Lung microvascular endothelial cell (primary cell): ENCODE results near the gene JPH3. TPM values are rescaled to one million over a fixed set of nuclear protein-coding genes. Genes with fewer than 3 reads are reported as not detected.
"Not testable (repeated sequence)": the region's sequence is repeated elsewhere in the genome, so short reads cannot be mapped to it uniquely, and the experiment has no call there.

Experiments
- DNase-seq, 2 donors: peaks; one replicate each; pipeline versions ENCODE4 v3.0.0 to v3.0.0-alpha.2; 2010; ENCODE audit warnings: low read depth in 2 of 2
- total RNA-seq: library from RNA; depleted of rRNA; stranded (reverse); fragments of >200 nt; gene quantifications from 2 replicates; pipeline ENCODE4 v1.2.1, GENCODE V29; 2014

JPH3 gene
- total RNA-seq, 1 donor from 2014 or later: 0.20 TPM

GRCh38 chr16:87710887-87711286, 108.6 kb downstream of the JPH3 start:
- no peak for DNase-seq

GRCh38 chr16:87712184-87712762, 110.0 kb downstream of the JPH3 start:
- no peak for DNase-seq

- no peak for DNase-seq
These were observed 111.3 kb downstream of the JPH3 start for GRCh38 chr16:87713451-87714229.

GRCh38 chr16:87715231-87715630, 112.9 kb downstream of the JPH3 start:
- no peak for DNase-seq

GRCh38 chr16:87715658-87716057, 113.3 kb downstream of the JPH3 start:
- DNase-seq: no peak

- not testable (repeated sequence) for DNase-seq
These were observed 116.5 kb downstream of the JPH3 start for GRCh38 chr16:87718831-87719230.

- no peak for DNase-seq
These were observed 118.1 kb downstream of the JPH3 start for GRCh38 chr16:87720446-87720845.

GRCh38 chr16:87721622-87722585, 119.6 kb downstream of the JPH3 start:
- peak in 1 of 2 donors; percentile 77 for DNase-seq

GRCh38 chr16:87722590-87723225, 120.4 kb downstream of the JPH3 start:
- DNase-seq: no peak

GRCh38 chr16:87723226-87723623, 120.9 kb downstream of the JPH3 start:
- peak; percentile 88 to 94 for DNase-seq

- DNase-seq: no peak
These were observed 122.4 kb downstream of the JPH3 start for GRCh38 chr16:87724490-87725291.

GRCh38 chr16:87725596-87726235, 123.4 kb downstream of the JPH3 start:
- DNase-seq: no peak

GRCh38 chr16:87726577-87726976, 124.3 kb downstream of the JPH3 start:
- not testable (repeated sequence) for DNase-seq

- no peak for DNase-seq
These were observed 125.0 kb downstream of the JPH3 start for GRCh38 chr16:87727346-87727745.

GRCh38 chr16:87728026-87728425, 125.7 kb downstream of the JPH3 start:
- DNase-seq: no peak

GRCh38 chr16:87729266-87729954, 127.1 kb downstream of the JPH3 start:
- DNase-seq: no peak

GRCh38 chr16:87731607-87732006, 129.3 kb downstream of the JPH3 start:
- no peak for DNase-seq

GRCh38 chr16:87733190-87733589, 130.9 kb downstream of the JPH3 start:
- DNase-seq: no peak

- no peak for DNase-seq
These were observed 132.3 kb downstream of the JPH3 start for GRCh38 chr16:87734644-87735043.
